Activated CD8-positive, alpha-beta memory T cell treated with anti-CD3 and anti-CD28 coated beads, Interleukin-2, amount 50 U/mL, for 48 hours (primary cell): Measurements from ENCODE around the gene LOXL3.
A peak's percentile ranks its signal among the peaks of the same experiment; 100 is the strongest.

Experiments
- DNase-seq: peaks from one replicate; pipeline ENCODE4 v3.0.0-alpha.2; 2020

LOXL3 gene

DNA sequence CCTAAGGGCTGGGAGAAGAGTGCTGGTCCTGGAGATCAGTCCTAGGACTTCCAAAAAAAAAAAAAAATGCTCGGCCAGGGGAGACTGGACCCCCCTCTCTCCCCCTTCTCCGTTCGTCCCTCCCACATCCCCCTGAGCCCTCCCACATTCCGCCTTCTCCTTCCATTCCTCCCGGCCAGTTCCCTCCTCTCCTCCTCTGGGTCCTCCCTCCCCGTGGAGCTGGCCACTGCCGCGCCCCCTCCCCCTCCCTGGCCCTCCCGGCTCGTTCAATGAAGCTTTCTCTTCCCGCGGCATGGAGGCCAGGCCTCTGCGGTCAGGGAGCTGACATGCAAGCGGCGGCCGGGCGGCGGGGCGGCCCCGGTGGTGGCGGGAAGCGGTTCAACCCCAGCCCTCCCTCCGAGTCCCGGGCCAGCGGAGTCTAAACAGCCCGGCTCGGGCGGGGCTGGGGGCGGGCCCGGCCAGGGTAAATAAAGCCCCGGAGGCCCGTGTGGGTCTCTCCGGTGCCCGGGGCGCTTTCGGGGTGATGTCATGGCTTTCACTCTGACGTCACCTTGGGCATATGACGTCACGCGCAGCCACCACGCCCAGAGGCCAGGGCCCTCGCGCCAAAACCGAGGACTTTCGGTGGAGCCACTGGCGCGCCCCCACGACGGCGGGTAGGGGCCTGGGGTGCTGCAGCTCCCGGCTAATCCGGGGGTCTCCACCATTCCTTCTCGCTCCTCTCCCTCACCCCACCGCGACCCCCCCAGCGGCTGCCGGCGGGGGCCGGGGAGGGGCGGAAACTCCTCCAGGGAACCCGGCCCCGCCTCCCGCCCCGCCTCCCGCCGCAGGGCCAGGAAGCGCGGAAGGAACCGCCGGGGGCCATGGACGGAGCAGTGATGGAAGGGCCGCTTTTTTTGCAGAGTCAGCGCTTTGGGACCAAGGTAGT, at the start of gene LOXL3, which contains the start of gene DOK1:
LOXL3 (minus strand) TSS at position 51 of the 928 bp plus-strand sequence. CDS start 1,308 bp downstream, outside the sequence.
DOK1 (plus strand) TSS at position 829 of the 928 bp plus-strand sequence; CDS start at position 864, 35 bp downstream.
- DNase-seq: peak; percentile 96

DNA sequence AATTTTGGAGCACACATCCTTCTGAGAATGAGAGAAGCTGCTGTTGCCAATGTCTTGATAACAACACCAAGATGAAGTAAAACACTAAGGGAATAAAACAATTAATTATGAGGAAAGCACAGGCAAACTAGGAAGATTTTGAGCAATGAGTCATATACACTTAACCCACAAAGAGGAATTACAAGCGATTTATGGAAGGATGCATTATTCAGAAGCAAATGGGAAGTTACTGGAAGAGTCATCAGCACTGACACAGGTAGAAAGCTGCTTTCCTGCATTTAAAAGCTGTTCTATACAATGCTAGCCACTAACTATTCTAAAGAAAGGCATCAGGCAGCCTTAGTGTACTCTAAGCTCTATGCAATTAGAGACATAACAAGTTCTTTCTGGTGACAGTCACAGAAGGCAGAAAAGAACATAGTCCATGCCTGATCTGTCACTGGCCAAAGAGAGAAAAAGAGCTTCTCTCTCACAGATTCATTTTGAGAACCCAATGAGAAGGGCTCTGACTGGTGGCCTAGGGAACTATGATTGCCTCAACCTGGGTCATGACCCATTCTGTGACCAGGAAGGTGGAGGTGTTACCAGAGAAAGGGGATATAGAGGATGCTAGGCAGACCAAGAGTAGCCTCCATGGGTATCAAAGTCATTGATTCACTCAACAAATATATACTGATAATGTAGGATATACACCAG, 49.0 kb upstream of the LOXL3 start:
- no peak for DNase-seq

GRCh38 chr2:74599676-74600075, 45.9 kb upstream of the LOXL3 start:
- DNase-seq: no peak

GRCh38 chr2:74597410-74597809, 43.7 kb upstream of the LOXL3 start:
- no peak for DNase-seq

- no peak for DNase-seq
Observed at GRCh38 chr2:74596584-74596983, 42.8 kb upstream of the LOXL3 start.

GRCh38 chr2:74593826-74594772, 40.4 kb upstream of the LOXL3 start:
- no peak for DNase-seq

DNA sequence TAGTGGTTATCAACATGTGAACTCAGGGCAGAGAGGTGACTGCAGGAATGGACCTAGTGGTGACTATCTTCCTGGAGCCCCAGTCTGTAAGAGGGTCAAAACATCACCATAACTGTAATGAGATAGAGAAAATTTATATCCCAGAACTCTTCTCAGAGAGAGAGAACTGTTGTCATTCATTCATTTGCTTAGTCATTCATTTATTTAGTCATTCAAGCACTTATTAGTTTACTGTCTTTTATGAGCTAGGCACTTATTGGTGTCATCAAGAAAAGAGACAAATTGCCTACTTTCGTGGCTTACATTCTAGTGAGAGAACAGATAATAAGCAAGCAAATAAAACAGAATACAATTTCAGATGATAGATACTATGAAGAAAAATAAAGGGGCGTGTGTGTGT, 34.9 kb upstream of the LOXL3 start:
- no peak for DNase-seq

- no peak for DNase-seq
Observed at GRCh38 chr2:74587664-74588277, 34.0 kb upstream of the LOXL3 start.

DNA sequence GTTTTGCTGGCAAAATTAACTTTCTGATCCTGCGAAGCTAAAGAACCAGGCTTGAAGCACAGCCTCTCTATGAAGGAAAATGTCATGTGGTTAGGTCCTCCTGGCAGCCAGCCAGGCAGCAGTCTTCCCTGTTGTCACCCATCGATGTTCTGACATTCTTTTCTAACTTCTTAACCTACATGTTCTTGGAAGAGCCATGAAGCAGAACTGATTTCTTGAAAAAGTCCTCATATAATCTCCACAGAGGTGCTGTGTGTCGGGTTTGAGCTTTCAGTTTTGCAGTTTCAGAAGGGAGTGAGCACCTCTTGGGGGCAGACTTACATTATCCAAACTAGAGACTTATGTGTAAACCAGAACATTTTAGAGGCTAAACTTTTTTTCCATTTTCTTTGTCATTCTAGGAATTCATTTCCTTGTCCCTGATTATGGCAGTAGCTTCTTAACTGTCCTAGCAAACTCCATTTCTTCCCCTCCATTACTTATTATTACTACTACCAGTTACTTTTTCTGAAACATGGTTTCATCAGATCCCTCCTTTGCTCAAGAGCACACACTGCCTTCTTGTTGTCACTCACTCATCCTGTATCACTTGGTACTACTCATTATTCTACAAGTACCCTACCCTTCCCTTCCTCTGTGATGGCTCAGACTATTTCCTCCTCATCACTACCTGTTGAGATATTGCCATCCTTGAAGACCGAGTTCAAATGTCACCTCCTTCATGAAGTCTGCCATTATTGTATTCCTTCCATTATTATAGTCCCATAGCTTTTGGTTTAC, 31.9 kb upstream of the LOXL3 start:
- DNase-seq: no peak

GRCh38 chr2:74584088-74584645, 30.4 kb upstream of the LOXL3 start:
- DNase-seq: no peak

GRCh38 chr2:74583504-74583903, 29.8 kb upstream of the LOXL3 start:
- DNase-seq: no peak

DNA sequence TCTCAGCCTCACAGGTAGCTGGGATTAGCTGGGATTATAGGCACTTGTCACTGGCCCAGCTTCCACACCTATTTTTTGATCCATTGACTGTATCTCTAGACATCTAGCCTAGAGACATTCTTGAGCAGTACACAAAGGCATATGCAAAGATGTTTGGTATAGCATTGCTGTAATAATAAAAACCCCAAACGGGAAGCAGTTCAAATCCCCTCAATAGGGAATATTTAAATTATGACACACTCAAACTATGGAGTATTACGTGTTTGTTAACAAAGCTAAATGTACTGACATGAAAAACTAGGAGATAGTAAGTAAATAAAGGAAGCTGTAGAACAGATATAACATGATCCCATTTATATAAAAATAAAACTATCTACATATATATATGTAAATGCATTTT, 28.4 kb upstream of the LOXL3 start:
- DNase-seq: no peak

- DNase-seq: no peak
Observed at GRCh38 chr2:74581463-74581862, 27.7 kb upstream of the LOXL3 start.

DNA sequence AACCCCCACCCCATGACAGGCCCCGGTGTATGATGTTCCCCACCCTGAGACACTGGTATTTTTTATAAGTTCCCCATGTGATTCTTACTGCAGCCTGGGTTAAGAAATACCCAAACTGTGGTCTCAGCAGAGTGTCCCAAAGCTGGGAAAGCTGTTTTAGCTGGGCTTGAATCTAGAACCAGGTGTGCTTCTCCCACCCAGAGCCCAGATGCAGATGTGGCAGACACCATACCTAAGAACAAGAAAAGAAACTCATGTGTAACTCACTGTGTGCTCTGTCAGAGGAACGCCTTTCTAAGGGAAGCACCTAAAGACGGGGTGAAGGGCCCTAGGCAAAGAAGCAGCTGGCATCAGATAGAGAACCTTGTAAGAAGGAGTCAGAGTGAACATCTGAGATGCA, 24.7 kb upstream of the LOXL3 start:
- no peak for DNase-seq

- DNase-seq: no peak
Observed at GRCh38 chr2:74577448-74577847, 23.7 kb upstream of the LOXL3 start.

DNA sequence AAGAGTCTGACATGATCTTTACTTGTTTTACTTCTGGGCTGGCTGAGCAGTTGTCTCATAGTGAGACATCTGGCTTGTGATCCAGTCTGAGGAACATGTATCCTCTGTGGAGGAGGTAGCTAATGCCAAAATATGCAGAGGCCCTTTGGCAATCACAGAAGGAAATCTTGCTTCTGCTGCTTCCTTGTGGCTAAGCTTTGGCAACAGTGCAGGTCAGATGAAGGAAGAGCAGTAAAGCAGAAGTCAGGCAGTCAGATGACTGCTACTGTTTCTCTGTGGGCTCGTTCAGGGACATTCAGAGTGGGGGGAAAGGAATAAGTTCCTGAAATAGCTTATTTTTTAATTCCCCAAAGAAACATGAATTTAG, 23.1 kb upstream of the LOXL3 start:
- no peak for DNase-seq

- DNase-seq: no peak
Observed at GRCh38 chr2:74576211-74576862, 22.6 kb upstream of the LOXL3 start.

DNA sequence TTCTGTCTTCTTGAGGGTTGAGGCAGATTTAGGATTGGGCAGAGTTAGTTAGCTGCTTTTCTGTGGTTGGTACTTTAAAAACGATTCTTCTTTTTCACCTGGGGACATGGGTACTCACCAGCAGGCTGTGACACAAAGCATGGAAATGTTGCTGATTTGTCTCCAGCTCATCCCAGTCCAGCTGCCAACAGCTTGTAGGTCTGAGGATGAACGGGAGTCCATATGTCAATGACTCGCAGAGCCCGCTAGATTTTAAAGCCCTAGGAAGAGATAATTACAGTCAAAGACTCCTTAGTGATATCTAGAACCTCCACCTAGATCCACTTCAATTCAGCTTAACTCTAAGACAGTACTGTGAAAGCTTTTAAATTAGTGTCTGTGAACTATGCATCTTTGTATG, 21.6 kb upstream of the LOXL3 start:
- DNase-seq: no peak

DNA sequence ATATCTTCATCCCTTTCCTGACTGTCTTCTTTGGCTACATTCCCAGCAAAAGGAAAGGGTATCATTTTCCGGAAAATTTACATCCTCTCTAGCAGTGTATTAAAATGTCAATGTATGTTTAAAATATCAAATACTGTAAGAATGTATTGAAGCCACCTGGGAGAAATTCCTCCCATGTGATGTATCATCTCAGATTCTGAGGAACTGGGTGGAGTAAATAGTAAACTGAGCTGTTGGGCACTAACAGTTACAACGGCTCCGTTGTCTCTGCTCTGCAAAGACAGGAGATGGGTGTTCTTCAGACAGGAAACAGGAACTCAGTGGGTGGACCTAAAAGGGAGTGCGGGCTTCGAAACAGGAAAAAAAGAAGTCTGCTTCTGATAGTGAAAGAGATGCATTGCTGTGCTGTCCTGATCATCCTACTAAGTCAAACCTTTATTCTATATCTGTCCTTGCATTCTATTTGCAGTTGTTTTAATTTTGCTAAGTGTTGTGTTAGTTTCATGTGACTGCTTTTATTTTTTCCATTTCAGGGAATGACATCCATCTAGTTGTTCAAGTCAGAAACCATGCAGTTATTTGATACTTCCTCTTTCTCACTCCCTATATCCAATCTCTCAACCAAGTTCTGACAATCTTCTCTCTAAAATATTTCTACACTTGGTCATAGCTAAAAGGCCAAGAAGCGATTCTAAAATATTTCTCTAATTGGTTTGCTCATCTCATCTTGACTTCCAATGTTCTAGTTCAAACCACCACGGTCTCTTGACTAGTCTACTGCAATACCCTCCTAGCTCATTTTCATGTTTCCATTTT, 20.2 kb upstream of the LOXL3 start:
- no peak for DNase-seq
